Measurements from ENCODE around the gene SPSB2.

The SPSB2 gene

GRCh38 chr12:6863586-6864321, 9.3 kb downstream of the SPSB2 start:
- no peak overlapping the region for H3K9ac ChIP-seq (ENCODE audit: low read length)
- peaks cover 13% of the 10 kb centered on the region for H3K79me2 ChIP-seq (ENCODE audit: control insufficient read depth, insufficient read depth, low read length)
- H4K8ac ChIP-seq (ENCODE audit: low read depth, low read length) = no peak overlapping the region
- H3K56ac ChIP-seq (ENCODE audit: low read length) = no peak overlapping the region
- H3K4ac ChIP-seq (ENCODE audit: low read depth, low read length) = no peak overlapping the region
- no peak overlapping the region for H3K27ac ChIP-seq (ENCODE audit: low read depth, low read length)
- H3K23ac ChIP-seq (ENCODE audit: low read length) = no peak overlapping the region
- no peak overlapping the region for H3K4me2 ChIP-seq (ENCODE audit: low read length)
- no peak for DNase-seq
- peaks cover 4% of the 10 kb centered on the region for H3K4me1 ChIP-seq (ENCODE audit: control insufficient read depth, low read depth, low read length)
- WGBS (ENCODE audit: extremely low coverage, insufficient coverage, low lambda C conversion rate) = no CpG with 5 or more reads among the region's 16 CpGs
- peaks cover 17% of the 10 kb centered on the region for H3K36me3 ChIP-seq (ENCODE audit: control insufficient read depth, insufficient read depth, low read length)
- no peak overlapping the region for H3K18ac ChIP-seq (ENCODE audit: low read length)
- H2AK5ac ChIP-seq (ENCODE audit: low read length) = no peak overlapping the region
- no peak overlapping the region for H4K5ac ChIP-seq (ENCODE audit: low read length)
- no peak overlapping the region for H2BK120ac ChIP-seq (ENCODE audit: low read depth, low read length)
- H3K4me3 ChIP-seq (ENCODE audit: low read length) = no peak overlapping the region
- H2BK15ac ChIP-seq (replicated peaks; ENCODE audit: low read depth) = no peak overlapping the region
- H3K79me1 ChIP-seq (ENCODE audit: low read length) = peaks cover 4% of the 10 kb centered on the region
- H3K27me3 ChIP-seq (ENCODE audit: insufficient read depth, low read length, poor library complexity) = no peaks in the 10 kb centered on the region
- H2BK5ac ChIP-seq (ENCODE audit: low read length) = no peak overlapping the region

- WGBS (ENCODE audit: extremely low coverage, insufficient coverage, low lambda C conversion rate) = no CpG with 5 or more reads among the region's 11 CpGs
- H3K36me3 ChIP-seq (ENCODE audit: control insufficient read depth, insufficient read depth, low read length) = peaks cover 18% of the 10 kb centered on the region
- DNase-seq = no peak
Observed at GRCh38 chr12:6863033-6863432, 10.1 kb downstream of the SPSB2 start.

GRCh38 chr12:6861391-6861790, 11.7 kb downstream of the SPSB2 start:
- DNase-seq = no peak
- no peaks in the 10 kb centered on the region for H3K4me1 ChIP-seq (ENCODE audit: control insufficient read depth, low read depth, low read length)
- H3K56ac ChIP-seq (ENCODE audit: low read length) = no peak overlapping the region
- H3K23ac ChIP-seq (ENCODE audit: low read length) = no peak overlapping the region
- H3K36me3 ChIP-seq (ENCODE audit: control insufficient read depth, insufficient read depth, low read length) = peaks cover 20% of the 10 kb centered on the region
- H3K27ac ChIP-seq (ENCODE audit: low read depth, low read length) = no peak overlapping the region
- no peak overlapping the region for H4K8ac ChIP-seq (ENCODE audit: low read depth, low read length)
- no CpG with 5 or more reads among the region's 9 CpGs for WGBS (ENCODE audit: extremely low coverage, insufficient coverage, low lambda C conversion rate)
- no peak overlapping the region for H3K9ac ChIP-seq (ENCODE audit: low read length)
- no peak overlapping the region for H3K18ac ChIP-seq (ENCODE audit: low read length)
- no peaks in the 10 kb centered on the region for H3K79me1 ChIP-seq (ENCODE audit: low read length)
- H2BK5ac ChIP-seq (ENCODE audit: low read length) = no peak overlapping the region
- no peak overlapping the region for H3K4me3 ChIP-seq (ENCODE audit: low read length)
- no peaks in the 10 kb centered on the region for H3K79me2 ChIP-seq (ENCODE audit: control insufficient read depth, insufficient read depth, low read length)
- H2AK5ac ChIP-seq (ENCODE audit: low read length) = no peak overlapping the region
- H3K4me2 ChIP-seq (ENCODE audit: low read length) = no peak overlapping the region
- no peak overlapping the region for H2BK15ac ChIP-seq (replicated peaks; ENCODE audit: low read depth)
- no peak overlapping the region for H3K4ac ChIP-seq (ENCODE audit: low read depth, low read length)
- no peak overlapping the region for H4K5ac ChIP-seq (ENCODE audit: low read length)
- no peaks in the 10 kb centered on the region for H3K27me3 ChIP-seq (ENCODE audit: insufficient read depth, low read length, poor library complexity)
- no peak overlapping the region for H2BK120ac ChIP-seq (ENCODE audit: low read depth, low read length)

More at GRCh38 chr12:6863033-6863432, 10.1 kb downstream of the SPSB2 start:
- Histone ChIP-seq H2BK15ac (replicated peaks; ENCODE audit: low read depth) (no peak overlapping the region), H2BK120ac (ENCODE audit: low read depth, low read length) (no peak overlapping the region), H3K23ac (ENCODE audit: low read length) (no peak overlapping the region), H4K5ac (ENCODE audit: low read length) (no peak overlapping the region), H3K4ac (ENCODE audit: low read depth, low read length) (no peak overlapping the region), H3K56ac (ENCODE audit: low read length) (no peak overlapping the region), H3K27me3 (ENCODE audit: insufficient read depth, low read length, poor library complexity) (no peaks in the 10 kb centered on the region), H2AK5ac (ENCODE audit: low read length) (no peak overlapping the region), H3K4me1 (ENCODE audit: control insufficient read depth, low read depth, low read length) (peaks cover 4% of the 10 kb centered on the region), H3K79me1 (ENCODE audit: low read length) (peaks cover under 1% of the 10 kb centered on the region), H3K27ac (ENCODE audit: low read depth, low read length) (no peak overlapping the region), H2BK5ac (ENCODE audit: low read length) (no peak overlapping the region), H3K18ac (ENCODE audit: low read length) (no peak overlapping the region), H3K4me3 (ENCODE audit: low read length) (no peak overlapping the region), H3K9ac (ENCODE audit: low read length) (no peak overlapping the region), H3K79me2 (ENCODE audit: control insufficient read depth, insufficient read depth, low read length) (peaks cover 6% of the 10 kb centered on the region), H4K8ac (ENCODE audit: low read depth, low read length) (no peak overlapping the region), H3K4me2 (ENCODE audit: low read length) (no peak overlapping the region)

GRCh38 chr12:6860942-6861341, 12.2 kb downstream of the SPSB2 start:
- H3K23ac ChIP-seq (ENCODE audit: low read length) = no peak overlapping the region
- no peak for DNase-seq
- no peak overlapping the region for H2BK120ac ChIP-seq (ENCODE audit: low read depth, low read length)
- H3K27ac ChIP-seq (ENCODE audit: low read depth, low read length) = no peak overlapping the region
- no CpG with 5 or more reads among the region's 7 CpGs for WGBS (ENCODE audit: extremely low coverage, insufficient coverage, low lambda C conversion rate)
- no peak overlapping the region for H3K4me2 ChIP-seq (ENCODE audit: low read length)
- H3K36me3 ChIP-seq (ENCODE audit: control insufficient read depth, insufficient read depth, low read length) = peaks cover 20% of the 10 kb centered on the region
- no peaks in the 10 kb centered on the region for H3K79me2 ChIP-seq (ENCODE audit: control insufficient read depth, insufficient read depth, low read length)
- no peaks in the 10 kb centered on the region for H3K27me3 ChIP-seq (ENCODE audit: insufficient read depth, low read length, poor library complexity)
- H2BK15ac ChIP-seq (replicated peaks; ENCODE audit: low read depth) = no peak overlapping the region
- H3K56ac ChIP-seq (ENCODE audit: low read length) = no peak overlapping the region
- no peak overlapping the region for H4K8ac ChIP-seq (ENCODE audit: low read depth, low read length)
- H3K9ac ChIP-seq (ENCODE audit: low read length) = no peak overlapping the region
- H2AK5ac ChIP-seq (ENCODE audit: low read length) = no peak overlapping the region
- no peak overlapping the region for H2BK5ac ChIP-seq (ENCODE audit: low read length)
- H3K18ac ChIP-seq (ENCODE audit: low read length) = no peak overlapping the region
- H3K4ac ChIP-seq (ENCODE audit: low read depth, low read length) = no peak overlapping the region
- H4K5ac ChIP-seq (ENCODE audit: low read length) = no peak overlapping the region
- H3K4me3 ChIP-seq (ENCODE audit: low read length) = no peak overlapping the region
- no peaks in the 10 kb centered on the region for H3K79me1 ChIP-seq (ENCODE audit: low read length)
- H3K4me1 ChIP-seq (ENCODE audit: control insufficient read depth, low read depth, low read length) = no peaks in the 10 kb centered on the region

DNA sequence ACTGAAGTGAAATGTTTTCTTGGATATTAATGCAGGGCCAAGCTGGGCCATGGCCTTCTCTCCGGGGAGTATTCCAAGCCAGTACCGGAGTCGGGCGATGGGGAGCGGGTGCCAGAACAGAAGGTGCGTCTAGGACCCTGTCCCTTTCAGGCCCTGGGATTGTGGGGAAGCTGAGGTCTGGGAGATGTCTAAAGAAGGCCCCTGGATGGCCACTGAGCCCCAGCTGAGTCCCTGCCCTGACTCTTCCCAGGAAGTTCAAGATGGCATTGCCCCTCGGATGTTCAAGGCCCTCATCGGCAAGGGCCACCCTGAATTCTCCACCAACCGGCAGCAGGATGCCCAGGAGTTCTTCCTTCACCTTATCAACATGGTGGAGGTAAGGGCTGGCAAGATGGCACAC, 13.0 kb downstream of the SPSB2 start:
- H4K8ac ChIP-seq (ENCODE audit: low read depth, low read length) = no peak overlapping the region
- no peak overlapping the region for H3K4me2 ChIP-seq (ENCODE audit: low read length)
- peaks cover 1% of the 10 kb centered on the region for H3K79me2 ChIP-seq (ENCODE audit: control insufficient read depth, insufficient read depth, low read length)
- H3K9ac ChIP-seq (ENCODE audit: low read length) = no peak overlapping the region
- no peak overlapping the region for H2BK5ac ChIP-seq (ENCODE audit: low read length)
- H2AK5ac ChIP-seq (ENCODE audit: low read length) = no peak overlapping the region
- no peak overlapping the region for H3K27ac ChIP-seq (ENCODE audit: low read depth, low read length)
- no peaks in the 10 kb centered on the region for H3K4me1 ChIP-seq (ENCODE audit: control insufficient read depth, low read depth, low read length)
- no peak overlapping the region for H2BK15ac ChIP-seq (replicated peaks; ENCODE audit: low read depth)
- no peak overlapping the region for H3K18ac ChIP-seq (ENCODE audit: low read length)
- no CpG with 5 or more reads among the region's 9 CpGs for WGBS (ENCODE audit: extremely low coverage, insufficient coverage, low lambda C conversion rate)
- no peak overlapping the region for H3K4ac ChIP-seq (ENCODE audit: low read depth, low read length)
- peaks cover 20% of the 10 kb centered on the region for H3K36me3 ChIP-seq (ENCODE audit: control insufficient read depth, insufficient read depth, low read length)
- no peak for DNase-seq
- no peaks in the 10 kb centered on the region for H3K27me3 ChIP-seq (ENCODE audit: insufficient read depth, low read length, poor library complexity)
- H2BK120ac ChIP-seq (ENCODE audit: low read depth, low read length) = no peak overlapping the region
- no peak overlapping the region for H3K56ac ChIP-seq (ENCODE audit: low read length)
- no peak overlapping the region for H3K23ac ChIP-seq (ENCODE audit: low read length)
- no peak overlapping the region for H4K5ac ChIP-seq (ENCODE audit: low read length)
- H3K4me3 ChIP-seq (ENCODE audit: low read length) = no peak overlapping the region
- peaks cover under 1% of the 10 kb centered on the region for H3K79me1 ChIP-seq (ENCODE audit: low read length)

DNA sequence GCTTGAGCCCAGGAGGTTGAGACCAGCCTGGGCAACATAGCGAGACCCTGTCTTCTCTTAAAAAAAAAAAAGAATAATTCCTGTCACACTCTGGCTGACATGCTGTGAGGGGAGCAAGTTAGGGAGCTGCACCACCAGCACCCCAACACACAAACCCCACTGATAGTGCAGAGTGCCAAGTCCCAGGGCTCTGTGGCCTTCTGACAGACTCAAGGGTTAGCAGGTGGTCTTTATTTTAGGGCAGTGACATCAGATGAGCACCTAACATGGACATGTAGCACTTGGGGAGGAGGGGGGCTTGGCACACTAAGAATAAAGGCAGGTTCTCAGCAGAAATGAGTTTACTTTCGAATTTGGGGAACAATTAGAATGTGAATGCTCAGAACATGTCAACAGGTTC, 14.3 kb downstream of the SPSB2 start:
- no peak overlapping the region for H3K4me3 ChIP-seq (ENCODE audit: low read length)
- H3K18ac ChIP-seq (ENCODE audit: low read length) = no peak overlapping the region
- H2AK5ac ChIP-seq (ENCODE audit: low read length) = no peak overlapping the region
- peaks cover 8% of the 10 kb centered on the region for H3K79me1 ChIP-seq (ENCODE audit: low read length)
- no peak overlapping the region for H4K8ac ChIP-seq (ENCODE audit: low read depth, low read length)
- no peaks in the 10 kb centered on the region for H3K27me3 ChIP-seq (ENCODE audit: insufficient read depth, low read length, poor library complexity)
- H3K4me2 ChIP-seq (ENCODE audit: low read length) = no peak overlapping the region
- no peak for DNase-seq
- no peak overlapping the region for H2BK5ac ChIP-seq (ENCODE audit: low read length)
- no peak overlapping the region for H3K9ac ChIP-seq (ENCODE audit: low read length)
- no peak overlapping the region for H2BK120ac ChIP-seq (ENCODE audit: low read depth, low read length)
- H3K23ac ChIP-seq (ENCODE audit: low read length) = no peak overlapping the region
- H4K5ac ChIP-seq (ENCODE audit: low read length) = no peak overlapping the region
- no peak overlapping the region for H3K27ac ChIP-seq (ENCODE audit: low read depth, low read length)
- no peak overlapping the region for H2BK15ac ChIP-seq (replicated peaks; ENCODE audit: low read depth)
- peaks cover 19% of the 10 kb centered on the region for H3K36me3 ChIP-seq (ENCODE audit: control insufficient read depth, insufficient read depth, low read length)
- no peak overlapping the region for H3K4ac ChIP-seq (ENCODE audit: low read depth, low read length)
- no CpG with 5 or more reads among the region's 2 CpGs for WGBS (ENCODE audit: extremely low coverage, insufficient coverage, low lambda C conversion rate)
- no peak overlapping the region for H3K56ac ChIP-seq (ENCODE audit: low read length)
- H3K4me1 ChIP-seq (ENCODE audit: control insufficient read depth, low read depth, low read length) = peaks cover 3% of the 10 kb centered on the region
- peaks cover 10% of the 10 kb centered on the region for H3K79me2 ChIP-seq (ENCODE audit: control insufficient read depth, insufficient read depth, low read length)

Data from mesendoderm (in vitro differentiated cells).